ENCODE measurements around the gene LSM14A. TPM values are rescaled to one million over a fixed set of nuclear protein-coding genes. Genes with fewer than 3 reads are reported as not detected.
A peak's percentile ranks its signal among the peaks of the same experiment; 100 is the strongest.

Gene LSM14A
- total RNA-seq, 1 experiment from 2014 or later, result 61.4 TPM

DNA sequence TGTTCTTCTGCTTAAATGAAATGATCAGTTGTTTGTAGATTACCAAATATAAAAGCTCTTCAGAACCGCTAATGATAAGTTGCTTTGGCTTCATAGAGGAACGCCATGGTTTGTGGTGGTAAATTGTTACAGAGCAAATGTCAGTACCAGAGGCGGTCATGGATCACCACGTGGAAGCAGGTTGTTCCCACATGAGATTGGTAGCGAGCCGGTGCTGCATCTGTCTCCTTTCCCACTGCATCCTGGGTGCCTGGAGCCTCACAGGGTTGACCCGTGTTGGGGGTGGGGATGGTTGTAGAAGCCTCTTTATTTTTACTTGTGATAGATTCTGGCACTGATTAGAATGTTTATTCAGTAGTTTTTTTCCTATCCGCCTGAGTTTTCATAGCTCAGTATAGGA, 96.8 kb downstream of the LSM14A start:
- Histone ChIP-seq H3K4me1 (replicated peaks) (peaks cover 41% of the 10 kb centered on the region), H3K27me3 (replicated peaks) (no peaks in the 10 kb centered on the region), H3K4me3 (no peak overlapping the region), H3K36me3 (peaks cover 7% of the 10 kb centered on the region; the same call in 1 of the 2 replicates), H3K27ac (no peak overlapping the region), H3K9me3 (replicated peaks) (no peaks in the 10 kb centered on the region)
- no peak for DNase-seq (ENCODE audit: low read depth in 1 of 2, low spot score in 2 of 2)

DNA sequence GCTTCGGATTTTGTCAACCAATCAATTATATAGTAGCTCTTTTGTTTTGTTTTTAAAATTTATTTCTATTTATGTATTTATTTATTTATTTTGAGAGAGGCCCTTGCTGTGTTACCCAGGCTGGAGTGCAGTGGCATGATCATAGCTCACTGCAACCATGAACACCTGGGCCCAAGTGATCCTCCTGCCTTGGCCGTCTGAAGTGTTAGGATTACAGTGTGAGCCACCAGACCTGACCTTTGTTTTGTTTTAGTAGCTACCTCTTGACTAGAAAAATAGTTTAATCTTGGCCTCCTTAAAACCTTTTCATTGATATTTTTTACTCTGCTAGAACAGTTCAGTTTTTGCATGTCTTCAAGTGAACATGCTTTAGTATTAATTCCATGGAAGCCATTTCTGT, 97.2 kb downstream of the LSM14A start:
- H3K9me3 ChIP-seq (replicated peaks), result no peaks in the 10 kb centered on the region
- H3K36me3 ChIP-seq, result peaks cover 7% of the 10 kb centered on the region
- no peak overlapping the region for H3K4me3 ChIP-seq
- no peaks in the 10 kb centered on the region for H3K27me3 ChIP-seq (replicated peaks)
- peak overlapping the region; percentile 72 for H3K27ac ChIP-seq
- DNase-seq (ENCODE audit: low read depth in 1 of 2, low spot score in 2 of 2), result no peak
- H3K4me1 ChIP-seq (replicated peaks), result peaks cover 44% of the 10 kb centered on the region

GRCh38 chr19:34269968-34270621, 97.8 kb downstream of the LSM14A start:
- H3K4me3 ChIP-seq, result no peak overlapping the region; the same call in 1 of the 2 replicates
- no peaks in the 10 kb centered on the region for H3K27me3 ChIP-seq (replicated peaks)
- peaks cover 7% of the 10 kb centered on the region for H3K36me3 ChIP-seq
- no peaks in the 10 kb centered on the region for H3K9me3 ChIP-seq (replicated peaks)
- peak; percentile 74 to 88 for DNase-seq (ENCODE audit: low read depth in 1 of 2, low spot score in 2 of 2)
- peak overlapping the region; percentile 72 for H3K27ac ChIP-seq
- H3K4me1 ChIP-seq (replicated peaks), result peaks cover 48% of the 10 kb centered on the region

DNA sequence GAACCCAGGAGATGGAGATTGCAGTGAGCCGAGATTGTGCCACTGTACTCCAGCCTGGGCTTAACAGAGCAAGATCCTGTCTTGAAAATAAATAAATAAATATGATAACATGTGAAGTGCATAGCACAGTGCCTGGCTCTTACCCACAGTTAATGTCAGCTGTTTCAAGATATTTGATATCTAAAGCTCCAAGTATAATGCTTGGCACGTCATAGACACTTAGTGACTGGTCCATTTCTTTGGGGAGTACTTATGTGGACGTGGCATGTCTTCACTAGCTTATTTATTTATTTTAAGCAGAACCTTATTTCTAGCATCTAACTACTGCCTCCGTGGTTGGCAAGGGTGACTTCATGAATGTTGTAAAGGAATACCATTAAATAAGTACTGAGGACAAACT, 100.8 kb downstream of the LSM14A start:
- Histone ChIP-seq H3K27ac (peak overlapping the region; percentile 94), H3K27me3 (replicated peaks) (no peaks in the 10 kb centered on the region), H3K4me1 (replicated peaks) (peaks cover 70% of the 10 kb centered on the region), H3K36me3 (peaks cover 5% of the 10 kb centered on the region), H3K9me3 (replicated peaks) (no peaks in the 10 kb centered on the region), H3K4me3 (no peak overlapping the region)
- DNase-seq (ENCODE audit: low read depth in 1 of 2, low spot score in 2 of 2), result no peak

DNA sequence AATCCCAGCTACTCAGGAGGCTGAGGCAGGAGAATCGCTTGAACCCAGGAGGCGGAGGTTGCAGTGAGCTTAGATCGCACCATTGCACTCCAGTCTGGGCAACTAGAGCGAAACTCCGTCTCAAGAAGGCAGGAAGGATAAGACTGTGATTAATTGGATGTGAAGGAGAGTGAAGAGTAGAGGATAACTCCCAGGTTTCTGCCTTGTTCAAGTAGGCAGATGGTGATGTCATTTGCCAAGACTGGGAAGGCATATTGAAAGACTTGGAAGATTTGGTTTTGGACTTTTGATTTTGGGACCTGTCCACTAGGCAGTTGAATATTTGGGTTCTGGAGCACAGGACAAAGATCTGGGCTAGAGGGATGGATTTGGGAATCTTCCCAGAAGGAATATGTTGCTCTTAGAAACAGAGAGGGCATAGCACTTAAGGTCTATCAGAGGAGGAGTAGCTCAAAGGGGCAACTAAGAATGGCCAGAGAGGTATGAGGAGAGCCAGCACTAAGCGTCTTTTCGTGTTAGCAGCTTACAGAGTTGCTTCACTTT, 102.1 kb downstream of the LSM14A start:
- Histone ChIP-seq H3K9me3 (replicated peaks) (no peaks in the 10 kb centered on the region), H3K4me1 (replicated peaks) (peaks cover 64% of the 10 kb centered on the region), H3K27me3 (replicated peaks) (no peaks in the 10 kb centered on the region), H3K36me3 (peaks cover 10% of the 10 kb centered on the region), H3K27ac (peak overlapping the region; percentile 94), H3K4me3 (no peak overlapping the region)
- no peak for DNase-seq (ENCODE audit: low read depth in 1 of 2, low spot score in 2 of 2)

DNA sequence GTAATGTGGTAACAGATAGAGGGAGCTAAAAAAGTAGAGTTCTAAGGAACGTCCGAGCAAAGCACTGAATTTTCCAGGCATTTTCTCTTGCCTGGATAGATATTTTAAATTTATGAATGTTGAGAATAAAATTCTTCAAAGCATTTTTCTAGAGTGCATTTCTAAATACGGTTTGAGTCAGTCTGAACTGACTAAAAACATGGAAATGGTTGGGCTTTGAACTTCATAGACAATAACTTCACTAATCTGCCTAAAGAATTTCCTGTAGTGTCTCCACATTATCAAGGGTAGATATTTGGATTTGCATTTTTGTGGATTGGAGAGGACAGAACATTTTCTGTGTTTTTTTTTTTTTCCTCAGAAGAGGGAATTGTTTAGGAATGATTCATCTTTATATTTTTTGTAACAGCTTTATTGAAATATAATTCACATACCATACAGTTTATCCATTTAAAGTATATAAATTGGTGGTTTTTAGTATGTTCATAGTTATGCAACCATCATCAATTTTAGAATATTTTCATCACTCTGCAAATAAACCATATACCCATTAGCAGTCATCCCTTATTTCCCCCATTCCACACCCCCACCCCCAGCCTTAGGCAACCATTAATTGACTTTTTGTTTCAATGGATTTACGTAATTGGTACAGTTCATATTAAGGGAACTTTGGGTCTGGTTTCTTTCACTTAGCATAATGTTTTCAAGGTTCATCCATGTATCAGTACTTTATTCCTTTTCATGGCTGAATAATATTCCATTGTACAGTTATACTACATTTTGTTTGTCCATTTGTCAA, 102.7 kb downstream of the LSM14A start:
- peaks cover 58% of the 10 kb centered on the region for H3K4me1 ChIP-seq (replicated peaks)
- H3K27ac ChIP-seq, result peak overlapping the region; percentile 94
- DNase-seq (ENCODE audit: low read depth in 1 of 2, low spot score in 2 of 2), result peak in 1 of 2 experiments; percentile 85
- peaks cover 10% of the 10 kb centered on the region for H3K36me3 ChIP-seq
- no peak overlapping the region for H3K4me3 ChIP-seq
- no peaks in the 10 kb centered on the region for H3K27me3 ChIP-seq (replicated peaks)
- no peaks in the 10 kb centered on the region for H3K9me3 ChIP-seq (replicated peaks)

GRCh38 chr19:34275705-34276104, 103.4 kb downstream of the LSM14A start:
- peak overlapping the region; percentile 94; the same call in 1 of the 2 replicates for H3K27ac ChIP-seq
- H3K9me3 ChIP-seq (replicated peaks), result no peaks in the 10 kb centered on the region
- H3K27me3 ChIP-seq (replicated peaks), result no peaks in the 10 kb centered on the region
- H3K36me3 ChIP-seq, result peaks cover 10% of the 10 kb centered on the region
- no peak overlapping the region for H3K4me3 ChIP-seq
- DNase-seq (ENCODE audit: low read depth in 1 of 2, low spot score in 2 of 2), result no peak
- H3K4me1 ChIP-seq (replicated peaks), result peaks cover 51% of the 10 kb centered on the region

GRCh38 chr19:34276614-34277013, 104.3 kb downstream of the LSM14A start:
- Histone ChIP-seq H3K27me3 (replicated peaks) (no peaks in the 10 kb centered on the region), H3K4me1 (replicated peaks) (peaks cover 48% of the 10 kb centered on the region), H3K4me3 (no peak overlapping the region), H3K27ac (no peak overlapping the region), H3K9me3 (replicated peaks) (no peaks in the 10 kb centered on the region), H3K36me3 (peaks cover 14% of the 10 kb centered on the region)
- DNase-seq (ENCODE audit: low read depth in 1 of 2, low spot score in 2 of 2), result no peak

- Histone ChIP-seq H3K36me3 (peaks cover 14% of the 10 kb centered on the region), H3K4me1 (replicated peaks) (peaks cover 48% of the 10 kb centered on the region), H3K4me3 (no peak overlapping the region), H3K27me3 (replicated peaks) (no peaks in the 10 kb centered on the region), H3K9me3 (replicated peaks) (no peaks in the 10 kb centered on the region), H3K27ac (no peak overlapping the region)
- DNase-seq (ENCODE audit: low read depth in 1 of 2, low spot score in 2 of 2), result no peak
These were observed 104.9 kb downstream of the LSM14A start for GRCh38 chr19:34277244-34277643.

DNA sequence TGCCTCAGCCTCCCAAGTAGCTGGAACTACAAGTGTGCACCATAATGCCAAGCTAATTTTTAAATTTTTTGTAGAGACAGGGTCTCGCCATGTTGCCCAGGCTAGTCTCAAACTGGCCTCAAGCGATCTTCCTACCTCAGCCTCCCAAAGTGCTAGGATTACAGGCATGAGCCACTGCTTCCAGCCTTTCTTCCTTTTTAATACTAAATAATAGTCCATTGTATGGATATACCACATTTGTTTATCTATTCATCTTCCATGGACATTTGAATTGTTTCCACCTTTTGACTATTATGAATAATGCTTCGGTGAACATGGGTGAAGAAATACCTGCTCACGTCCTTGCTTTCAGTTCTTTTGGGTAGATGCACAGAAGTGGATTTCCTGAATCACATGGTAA, 106.5 kb downstream of the LSM14A start:
- H3K36me3 ChIP-seq, result peaks cover 11% of the 10 kb centered on the region
- no peak overlapping the region for H3K27ac ChIP-seq
- peaks cover 33% of the 10 kb centered on the region for H3K4me1 ChIP-seq (replicated peaks)
- H3K4me3 ChIP-seq, result no peak overlapping the region
- no peaks in the 10 kb centered on the region for H3K9me3 ChIP-seq (replicated peaks)
- no peaks in the 10 kb centered on the region for H3K27me3 ChIP-seq (replicated peaks)
- DNase-seq (ENCODE audit: low read depth in 1 of 2, low spot score in 2 of 2), result no peak

Other genes starting within 250 kb of the LSM14A start
- gene GARRE1, start 82.0 kb downstream of the LSM14A start, total RNA-seq (2014; rRNA removed; shearing (Covaris generic)), result 12.7 and 20.7 TPM in 2 replicates
- gene GPI, start 192.7 kb downstream of the LSM14A start, total RNA-seq (2014; rRNA removed; shearing (Covaris generic)), result 64.0 and 88.8 TPM in 2 replicates
- 19.9 and 31.1 TPM in 2 replicates for gene PDCD2L, start 231.9 kb downstream of the LSM14A start, total RNA-seq (2014; rRNA removed; shearing (Covaris generic))